H1 (cell line): Measurements from ENCODE around the gene OR8G5. TPM values are rescaled to one million over a fixed set of nuclear protein-coding genes. Genes with fewer than 3 reads are reported as not detected.

Experiments used
- BRCA1 ChIP-seq: IDR thresholded peaks from 2 replicates; pipeline ENCODE4 v1.6.1; 2012; ENCODE audit warnings: low read depth, low read length, improper control_type of control experiment
- CBX8 ChIP-seq: fragments of 300-800, 300-1000 bp; sonication (generic); IDR thresholded peaks from 2 replicates; pipeline ENCODE4 v1.7.1; 2016; ENCODE audit warnings: low read depth, low read length, borderline replicate concordance
- CREB1 ChIP-seq: IDR thresholded peaks from 2 replicates; pipeline ENCODE4 v1.6.1; 2012; ENCODE audit warnings: inconsistent platforms
- FOSL1 ChIP-seq: IDR thresholded peaks from 2 replicates; pipeline ENCODE4 v1.6.1; 2011; ENCODE audit warnings: mild to moderate bottlenecking, low read depth, low read length, moderate library complexity; ENCODE audit not compliant: insufficient read depth
- GTF2F1 ChIP-seq: IDR thresholded peaks from 2 replicates; pipeline ENCODE4 v1.6.1; 2012; ENCODE audit warnings: low read depth, low read length, improper control_type of control experiment, borderline replicate concordance
- KDM5A ChIP-seq: fragments of 200-600 bp; IDR thresholded peaks from 2 replicates; pipeline ENCODE4 v1.7.1; 2012; ENCODE audit warnings: mild to moderate bottlenecking, low read length, inconsistent platforms, mixed read lengths
- POLR2A ChIP-seq, 2 experiments: IDR thresholded peaks; 1 replicate in 1 of 2; 2 replicates in 1 of 2; pipeline ENCODE4 v1.6.1; 2011; ENCODE audit warnings: low read depth in 2 of 2, low read length in 2 of 2, mild to moderate bottlenecking in 2 of 2; ENCODE audit errors: control extremely low read depth in 1 of 2
- RBBP5 ChIP-seq: IDR thresholded peaks from 2 replicates; pipeline ENCODE4 v1.7.1; 2012; ENCODE audit warnings: low read depth, mild to moderate bottlenecking, inconsistent platforms, low read length, moderate library complexity, borderline replicate concordance
- SUZ12 ChIP-seq: fragments of 200-600 bp; sonication (generic); IDR thresholded peaks from 2 replicates; pipeline ENCODE4 v1.6.1; 2012; ENCODE audit warnings: mild to moderate bottlenecking, inconsistent platforms, low read length, moderate library complexity, mixed read lengths
- polyA plus RNA-seq, 7 experiments: library from polyadenylated mRNA; depleted of rRNA in 3 of 7; stranded (reverse) in 5 of 7; unstranded in 2 of 7; fragments of >200 nt in 5 of 7; fragments of 200-250 nt in 2 of 7; gene quantifications; 1 replicate in 5 of 7; 2 replicates in 1 of 7; 4 replicates in 1 of 7; pipeline versions ENCODE4 v1.2.1 to v1.2.3, GENCODE V29; 2011 to 2013; ENCODE audit warnings: missing spikeins in 2 of 7, mixed read lengths in 2 of 7
- total RNA-seq: library from RNA; stranded (reverse); fragmentation: NEBNext Ultra II Directional; extraction: Animal tissue kit (Norgen Biotek cat#: 25700); gene quantifications from 2 replicates; pipeline ENCODE4 v1.2.1, GENCODE V29; 2021
- TF ChIP-seq, protein P1 (sequence below): fragments of 300-600 bp; sonication (generic); IDR thresholded peaks from 2 replicates; pipeline ENCODE4 v1.7.1; 2012; ENCODE audit warnings: low read length, moderate library complexity, mild to moderate bottlenecking, inconsistent platforms; ENCODE audit not compliant: insufficient replicate concordance
- TF ChIP-seq, protein P2 (sequence below): IDR thresholded peaks from 2 replicates; pipeline ENCODE4 v1.6.1; 2011; ENCODE audit warnings: low read depth, mild to moderate bottlenecking, low read length; ENCODE audit not compliant: insufficient read depth

OR8G5 gene
- total and polyA plus RNA-seq, 2 of the 8 experiments (the other 6 are each of a cell fraction or from before 2014, with no cell fraction given): not detected

DNA sequence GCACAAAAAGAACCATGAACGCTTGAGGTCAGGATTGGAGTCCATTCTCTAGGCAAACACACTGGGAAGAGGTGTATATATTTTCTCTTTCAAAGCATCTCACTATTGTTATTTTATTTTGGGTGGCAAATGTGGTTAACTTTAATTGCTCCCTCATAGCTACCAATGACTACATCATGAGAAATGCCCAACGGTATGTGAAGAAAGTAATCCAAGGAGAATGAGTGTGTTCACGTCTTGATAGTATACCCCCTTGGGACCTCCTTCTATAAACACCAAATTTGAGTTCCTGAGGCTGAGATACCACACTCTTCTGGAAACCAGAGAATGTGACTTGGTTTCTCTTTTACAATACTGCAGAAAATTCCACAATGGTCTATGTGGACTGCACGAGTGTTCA, 41.7 kb downstream of the OR8G5 start (continued):
- TF ChIP-seq, protein P1, sequence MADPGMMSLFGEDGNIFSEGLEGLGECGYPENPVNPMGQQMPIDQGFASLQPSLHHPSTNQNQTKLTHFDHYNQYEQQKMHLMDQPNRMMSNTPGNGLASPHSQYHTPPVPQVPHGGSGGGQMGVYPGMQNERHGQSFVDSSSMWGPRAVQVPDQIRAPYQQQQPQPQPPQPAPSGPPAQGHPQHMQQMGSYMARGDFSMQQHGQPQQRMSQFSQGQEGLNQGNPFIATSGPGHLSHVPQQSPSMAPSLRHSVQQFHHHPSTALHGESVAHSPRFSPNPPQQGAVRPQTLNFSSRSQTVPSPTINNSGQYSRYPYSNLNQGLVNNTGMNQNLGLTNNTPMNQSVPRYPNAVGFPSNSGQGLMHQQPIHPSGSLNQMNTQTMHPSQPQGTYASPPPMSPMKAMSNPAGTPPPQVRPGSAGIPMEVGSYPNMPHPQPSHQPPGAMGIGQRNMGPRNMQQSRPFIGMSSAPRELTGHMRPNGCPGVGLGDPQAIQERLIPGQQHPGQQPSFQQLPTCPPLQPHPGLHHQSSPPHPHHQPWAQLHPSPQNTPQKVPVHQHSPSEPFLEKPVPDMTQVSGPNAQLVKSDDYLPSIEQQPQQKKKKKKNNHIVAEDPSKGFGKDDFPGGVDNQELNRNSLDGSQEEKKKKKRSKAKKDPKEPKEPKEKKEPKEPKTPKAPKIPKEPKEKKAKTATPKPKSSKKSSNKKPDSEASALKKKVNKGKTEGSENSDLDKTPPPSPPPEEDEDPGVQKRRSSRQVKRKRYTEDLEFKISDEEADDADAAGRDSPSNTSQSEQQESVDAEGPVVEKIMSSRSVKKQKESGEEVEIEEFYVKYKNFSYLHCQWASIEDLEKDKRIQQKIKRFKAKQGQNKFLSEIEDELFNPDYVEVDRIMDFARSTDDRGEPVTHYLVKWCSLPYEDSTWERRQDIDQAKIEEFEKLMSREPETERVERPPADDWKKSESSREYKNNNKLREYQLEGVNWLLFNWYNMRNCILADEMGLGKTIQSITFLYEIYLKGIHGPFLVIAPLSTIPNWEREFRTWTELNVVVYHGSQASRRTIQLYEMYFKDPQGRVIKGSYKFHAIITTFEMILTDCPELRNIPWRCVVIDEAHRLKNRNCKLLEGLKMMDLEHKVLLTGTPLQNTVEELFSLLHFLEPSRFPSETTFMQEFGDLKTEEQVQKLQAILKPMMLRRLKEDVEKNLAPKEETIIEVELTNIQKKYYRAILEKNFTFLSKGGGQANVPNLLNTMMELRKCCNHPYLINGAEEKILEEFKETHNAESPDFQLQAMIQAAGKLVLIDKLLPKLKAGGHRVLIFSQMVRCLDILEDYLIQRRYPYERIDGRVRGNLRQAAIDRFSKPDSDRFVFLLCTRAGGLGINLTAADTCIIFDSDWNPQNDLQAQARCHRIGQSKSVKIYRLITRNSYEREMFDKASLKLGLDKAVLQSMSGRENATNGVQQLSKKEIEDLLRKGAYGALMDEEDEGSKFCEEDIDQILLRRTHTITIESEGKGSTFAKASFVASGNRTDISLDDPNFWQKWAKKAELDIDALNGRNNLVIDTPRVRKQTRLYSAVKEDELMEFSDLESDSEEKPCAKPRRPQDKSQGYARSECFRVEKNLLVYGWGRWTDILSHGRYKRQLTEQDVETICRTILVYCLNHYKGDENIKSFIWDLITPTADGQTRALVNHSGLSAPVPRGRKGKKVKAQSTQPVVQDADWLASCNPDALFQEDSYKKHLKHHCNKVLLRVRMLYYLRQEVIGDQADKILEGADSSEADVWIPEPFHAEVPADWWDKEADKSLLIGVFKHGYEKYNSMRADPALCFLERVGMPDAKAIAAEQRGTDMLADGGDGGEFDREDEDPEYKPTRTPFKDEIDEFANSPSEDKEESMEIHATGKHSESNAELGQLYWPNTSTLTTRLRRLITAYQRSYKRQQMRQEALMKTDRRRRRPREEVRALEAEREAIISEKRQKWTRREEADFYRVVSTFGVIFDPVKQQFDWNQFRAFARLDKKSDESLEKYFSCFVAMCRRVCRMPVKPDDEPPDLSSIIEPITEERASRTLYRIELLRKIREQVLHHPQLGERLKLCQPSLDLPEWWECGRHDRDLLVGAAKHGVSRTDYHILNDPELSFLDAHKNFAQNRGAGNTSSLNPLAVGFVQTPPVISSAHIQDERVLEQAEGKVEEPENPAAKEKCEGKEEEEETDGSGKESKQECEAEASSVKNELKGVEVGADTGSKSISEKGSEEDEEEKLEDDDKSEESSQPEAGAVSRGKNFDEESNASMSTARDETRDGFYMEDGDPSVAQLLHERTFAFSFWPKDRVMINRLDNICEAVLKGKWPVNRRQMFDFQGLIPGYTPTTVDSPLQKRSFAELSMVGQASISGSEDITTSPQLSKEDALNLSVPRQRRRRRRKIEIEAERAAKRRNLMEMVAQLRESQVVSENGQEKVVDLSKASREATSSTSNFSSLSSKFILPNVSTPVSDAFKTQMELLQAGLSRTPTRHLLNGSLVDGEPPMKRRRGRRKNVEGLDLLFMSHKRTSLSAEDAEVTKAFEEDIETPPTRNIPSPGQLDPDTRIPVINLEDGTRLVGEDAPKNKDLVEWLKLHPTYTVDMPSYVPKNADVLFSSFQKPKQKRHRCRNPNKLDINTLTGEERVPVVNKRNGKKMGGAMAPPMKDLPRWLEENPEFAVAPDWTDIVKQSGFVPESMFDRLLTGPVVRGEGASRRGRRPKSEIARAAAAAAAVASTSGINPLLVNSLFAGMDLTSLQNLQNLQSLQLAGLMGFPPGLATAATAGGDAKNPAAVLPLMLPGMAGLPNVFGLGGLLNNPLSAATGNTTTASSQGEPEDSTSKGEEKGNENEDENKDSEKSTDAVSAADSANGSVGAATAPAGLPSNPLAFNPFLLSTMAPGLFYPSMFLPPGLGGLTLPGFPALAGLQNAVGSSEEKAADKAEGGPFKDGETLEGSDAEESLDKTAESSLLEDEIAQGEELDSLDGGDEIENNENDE: no peak
- TF ChIP-seq, protein P2, sequence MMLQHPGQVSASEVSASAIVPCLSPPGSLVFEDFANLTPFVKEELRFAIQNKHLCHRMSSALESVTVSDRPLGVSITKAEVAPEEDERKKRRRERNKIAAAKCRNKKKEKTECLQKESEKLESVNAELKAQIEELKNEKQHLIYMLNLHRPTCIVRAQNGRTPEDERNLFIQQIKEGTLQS: no peak
- TF ChIP-seq CBX8 (no peak), SUZ12 (no peak), CREB1 (no peak), FOSL1 (no peak), KDM5A (no peak), BRCA1 (no peak), GTF2F1 (no peak), RBBP5 (no peak), POLR2A (IDR thresholded peaks at IDR 0.05; ENCODE audit: control extremely low read depth in 1 of 2, low read depth in 2 of 2, low read length in 2 of 2) (no peak)
